ENCODE results near the gene PROZ.

- no peak for TF ChIP-seq SP2 (tag by site-specific recombination; IDR thresholded peaks at IDR 0.05)
- TF ChIP-seq CTCF (tag by site-specific recombination; IDR thresholded peaks at IDR 0.05): no peak
- TF ChIP-seq, protein P1, sequence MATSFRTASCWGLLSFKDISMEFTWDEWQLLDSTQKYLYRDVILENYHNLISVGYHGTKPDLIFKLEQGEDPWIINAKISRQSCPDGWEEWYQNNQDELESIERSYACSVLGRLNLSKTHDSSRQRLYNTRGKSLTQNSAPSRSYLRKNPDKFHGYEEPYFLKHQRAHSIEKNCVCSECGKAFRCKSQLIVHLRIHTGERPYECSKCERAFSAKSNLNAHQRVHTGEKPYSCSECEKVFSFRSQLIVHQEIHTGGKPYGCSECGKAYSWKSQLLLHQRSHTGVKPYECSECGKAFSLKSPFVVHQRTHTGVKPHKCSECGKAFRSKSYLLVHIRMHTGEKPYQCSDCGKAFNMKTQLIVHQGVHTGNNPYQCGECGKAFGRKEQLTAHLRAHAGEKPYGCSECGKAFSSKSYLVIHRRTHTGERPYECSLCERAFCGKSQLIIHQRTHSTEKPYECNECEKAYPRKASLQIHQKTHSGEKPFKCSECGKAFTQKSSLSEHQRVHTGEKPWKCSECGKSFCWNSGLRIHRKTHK (tag by site-specific recombination; IDR thresholded peaks at IDR 0.05): no peak
- no peak for TF ChIP-seq ZNF423 (tag by site-specific recombination; IDR thresholded peaks at IDR 0.05)
- TF ChIP-seq ZNF549 (tag by site-specific recombination; IDR thresholded peaks at IDR 0.05): no peak
- TF ChIP-seq ZBTB49 (tag by site-specific recombination; IDR thresholded peaks at IDR 0.05; ENCODE audit: low read depth): no peak
- no peak for TF ChIP-seq ZNF274 (IDR thresholded peaks at IDR 0.05; ENCODE audit: low read length)
- no peak for TF ChIP-seq ZNF274 (tag by site-specific recombination; IDR thresholded peaks at IDR 0.05; ENCODE audit: borderline replicate concordance)
- no peak for TF ChIP-seq TCF7L2 (IDR thresholded peaks at IDR 0.05; ENCODE audit: borderline replicate concordance, low read depth, low read length)
- TF ChIP-seq, protein P2, sequence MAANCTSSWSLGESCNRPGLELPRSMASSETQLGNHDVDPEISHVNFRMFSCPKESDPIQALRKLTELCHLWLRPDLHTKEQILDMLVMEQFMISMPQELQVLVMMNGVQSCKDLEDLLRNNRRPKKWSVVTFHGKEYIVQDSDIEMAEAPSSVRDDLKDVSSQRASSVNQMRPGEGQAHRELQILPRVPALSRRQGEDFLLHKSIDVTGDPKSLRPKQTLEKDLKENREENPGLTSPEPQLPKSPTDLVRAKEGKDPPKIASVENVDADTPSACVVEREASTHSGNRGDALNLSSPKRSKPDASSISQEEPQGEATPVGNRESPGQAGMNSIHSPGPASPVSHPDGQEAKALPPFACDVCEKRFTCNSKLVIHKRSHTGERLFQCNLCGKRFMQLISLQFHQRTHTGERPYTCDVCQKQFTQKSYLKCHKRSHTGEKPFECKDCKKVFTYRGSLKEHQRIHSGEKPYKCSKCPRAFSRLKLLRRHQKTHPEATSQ (tag by site-specific recombination; IDR thresholded peaks at IDR 0.05): no peak
- no peak for TF ChIP-seq ZNF202 (tag by site-specific recombination; IDR thresholded peaks at IDR 0.05; ENCODE audit: borderline replicate concordance)
- TF ChIP-seq ZNF558 (tag by site-specific recombination; IDR thresholded peaks at IDR 0.05): no peak
- TF ChIP-seq ZFP37 (tag by site-specific recombination; IDR thresholded peaks at IDR 0.05): no peak
These were observed 1.1 kb upstream of the PROZ start for GRCh38 chr13:113157206-113157928.
